ENCODE results near the gene CRTC3. TPM values are rescaled to one million over a fixed set of nuclear protein-coding genes. Genes with fewer than 3 reads are reported as not detected.
A peak's percentile ranks its signal among the peaks of the same experiment; 100 is the strongest.

The CRTC3 gene
- total and polyA plus RNA-seq, 2 donors (not counting 1 experiment from before 2014, with no cell fraction given): 18.3 to 23.4 TPM

DNA sequence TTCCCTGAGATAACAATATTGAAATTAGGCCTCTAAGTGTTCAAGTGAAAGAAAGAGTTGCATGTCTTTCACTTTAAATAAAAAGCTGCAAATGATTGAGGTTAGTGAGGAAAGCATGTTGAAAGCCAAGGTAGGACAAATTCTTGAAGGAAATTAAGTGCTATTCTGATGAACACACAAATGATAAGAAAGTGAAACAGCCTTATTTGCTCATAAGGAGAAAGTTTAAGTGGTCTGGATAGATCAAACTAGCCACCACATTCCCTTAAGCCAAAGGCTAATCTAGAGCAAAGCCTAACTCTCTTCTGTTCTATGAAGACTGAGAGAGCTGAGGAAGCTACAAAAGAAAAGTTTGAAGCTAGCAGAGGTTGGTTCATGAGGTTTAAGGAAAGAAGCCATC, 36.1 kb downstream of the CRTC3 start:
- Histone ChIP-seq H3K9me3 (ENCODE audit: control insufficient read depth, insufficient read depth, low read depth, low read length) (no peaks in the 10 kb centered on the region), H3K4me2 (ENCODE audit: extremely low read depth, insufficient read depth, low read length) (no peak overlapping the region), H3K4me1 (ENCODE audit: control insufficient read depth, extremely low read depth, insufficient read depth, low read length) (peaks cover 6% of the 10 kb centered on the region), H2AFZ (ENCODE audit: low read length) (no peak overlapping the region), H3K9ac (ENCODE audit: insufficient read depth, low read length) (no peak overlapping the region), H3K27ac (ENCODE audit: insufficient read depth, low read length) (no peak overlapping the region), H3K4me3 (replicated peaks in 1 of 4; ENCODE audit: control extremely low read depth in 1 of 4, insufficient read depth in 1 of 4, low read depth in 3 of 4, low read length in 4 of 4) (no peak overlapping the region), H3K36me3 (ENCODE audit: control insufficient read depth, insufficient read depth, low read length) (no peaks in the 10 kb centered on the region), H3K27me3 (ENCODE audit: control insufficient read depth, insufficient read depth, low read length) (no peaks in the 10 kb centered on the region), H4K20me1 (ENCODE audit: control insufficient read depth, extremely low read depth, insufficient read depth, low read length) (no peaks in the 10 kb centered on the region), H3K79me2 (ENCODE audit: control insufficient read depth, insufficient read depth, low read length) (no peaks in the 10 kb centered on the region)
- no peak for DNase-seq (ENCODE audit: low read depth in 2 of 2)
- TF ChIP-seq, protein P1, sequence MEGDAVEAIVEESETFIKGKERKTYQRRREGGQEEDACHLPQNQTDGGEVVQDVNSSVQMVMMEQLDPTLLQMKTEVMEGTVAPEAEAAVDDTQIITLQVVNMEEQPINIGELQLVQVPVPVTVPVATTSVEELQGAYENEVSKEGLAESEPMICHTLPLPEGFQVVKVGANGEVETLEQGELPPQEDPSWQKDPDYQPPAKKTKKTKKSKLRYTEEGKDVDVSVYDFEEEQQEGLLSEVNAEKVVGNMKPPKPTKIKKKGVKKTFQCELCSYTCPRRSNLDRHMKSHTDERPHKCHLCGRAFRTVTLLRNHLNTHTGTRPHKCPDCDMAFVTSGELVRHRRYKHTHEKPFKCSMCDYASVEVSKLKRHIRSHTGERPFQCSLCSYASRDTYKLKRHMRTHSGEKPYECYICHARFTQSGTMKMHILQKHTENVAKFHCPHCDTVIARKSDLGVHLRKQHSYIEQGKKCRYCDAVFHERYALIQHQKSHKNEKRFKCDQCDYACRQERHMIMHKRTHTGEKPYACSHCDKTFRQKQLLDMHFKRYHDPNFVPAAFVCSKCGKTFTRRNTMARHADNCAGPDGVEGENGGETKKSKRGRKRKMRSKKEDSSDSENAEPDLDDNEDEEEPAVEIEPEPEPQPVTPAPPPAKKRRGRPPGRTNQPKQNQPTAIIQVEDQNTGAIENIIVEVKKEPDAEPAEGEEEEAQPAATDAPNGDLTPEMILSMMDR (conservative IDR thresholded peaks at IDR 0.05 in 1 of 2, IDR thresholded peaks at IDR 0.05 in 1 of 2; ENCODE audit: low read depth in 1 of 2, low read length in 2 of 2): no peak
- no peak for TF ChIP-seq EZH2 (IDR thresholded peaks at IDR 0.05; ENCODE audit: low read length, missing control alignments)

DNA sequence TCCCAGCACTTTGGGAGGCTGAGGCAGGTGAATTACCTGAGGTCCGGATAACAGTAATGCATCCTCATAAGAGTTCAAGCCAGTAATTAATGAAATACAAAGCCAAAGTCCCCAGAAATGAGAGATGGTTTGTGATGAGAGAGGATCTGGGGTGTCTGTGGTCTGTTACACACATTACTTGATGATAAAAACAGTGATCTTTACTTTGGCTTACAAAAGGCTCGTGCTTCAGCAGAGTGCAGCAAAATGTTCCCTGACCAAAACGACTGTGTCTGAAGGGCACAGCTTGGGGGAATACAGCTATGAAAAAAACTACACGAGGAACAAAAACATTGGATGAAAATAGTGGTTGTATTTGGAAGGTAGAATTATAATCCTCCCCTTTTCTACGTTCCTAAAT, 40.9 kb downstream of the CRTC3 start:
- TF ChIP-seq, protein P1 (conservative IDR thresholded peaks at IDR 0.05 in 1 of 2, IDR thresholded peaks at IDR 0.05 in 1 of 2; ENCODE audit: low read depth in 1 of 2, low read length in 2 of 2): no peak
- TF ChIP-seq EZH2 (IDR thresholded peaks at IDR 0.05; ENCODE audit: low read length, missing control alignments): no peak

DNA sequence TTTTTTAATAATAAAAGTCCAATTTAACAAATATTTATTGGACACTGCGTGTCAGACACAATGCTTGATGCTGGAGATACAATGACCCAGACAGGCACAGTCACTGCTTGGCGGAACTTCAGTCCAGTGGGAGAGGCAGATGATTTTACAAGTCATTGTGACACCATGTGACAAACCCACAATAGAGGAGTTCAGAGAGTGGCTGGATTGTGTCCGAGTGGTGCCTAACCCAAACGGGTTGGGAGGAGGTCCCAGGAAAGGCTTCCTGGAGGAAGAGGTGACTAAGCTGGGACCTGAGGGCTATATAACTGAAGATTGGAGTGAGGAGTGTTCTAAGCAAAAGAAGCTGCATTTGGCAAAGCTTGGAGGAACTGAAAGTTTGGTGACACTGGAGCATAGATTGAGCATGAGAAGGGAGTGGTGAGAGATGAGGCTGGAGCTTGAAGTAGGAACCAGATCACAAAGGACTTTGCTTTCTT, 41.4 kb downstream of the CRTC3 start:
- Histone ChIP-seq H3K27me3 (ENCODE audit: control insufficient read depth, insufficient read depth, low read length) (no peaks in the 10 kb centered on the region), H3K4me2 (ENCODE audit: extremely low read depth, insufficient read depth, low read length) (no peak overlapping the region), H3K4me3 (replicated peaks in 1 of 4; ENCODE audit: control extremely low read depth in 1 of 4, insufficient read depth in 1 of 4, low read depth in 3 of 4, low read length in 4 of 4) (no peak overlapping the region), H3K36me3 (ENCODE audit: control insufficient read depth, insufficient read depth, low read length) (no peaks in the 10 kb centered on the region), H3K4me1 (ENCODE audit: control insufficient read depth, extremely low read depth, insufficient read depth, low read length) (peaks cover 2% of the 10 kb centered on the region), H3K27ac (ENCODE audit: insufficient read depth, low read length) (no peak overlapping the region), H4K20me1 (ENCODE audit: control insufficient read depth, extremely low read depth, insufficient read depth, low read length) (no peaks in the 10 kb centered on the region), H2AFZ (ENCODE audit: low read length) (no peak overlapping the region), H3K9me3 (ENCODE audit: control insufficient read depth, insufficient read depth, low read depth, low read length) (no peaks in the 10 kb centered on the region), H3K9ac (ENCODE audit: insufficient read depth, low read length) (no peak overlapping the region), H3K79me2 (ENCODE audit: control insufficient read depth, insufficient read depth, low read length) (peaks cover 1% of the 10 kb centered on the region)
- TF ChIP-seq, protein P1 (conservative IDR thresholded peaks at IDR 0.05 in 1 of 2, IDR thresholded peaks at IDR 0.05 in 1 of 2; ENCODE audit: low read depth in 1 of 2, low read length in 2 of 2): no peak
- TF ChIP-seq EZH2 (IDR thresholded peaks at IDR 0.05; ENCODE audit: low read length, missing control alignments): no peak
- DNase-seq (ENCODE audit: low read depth in 2 of 2): peak in 1 of 2 donors; percentile 21

More for the DNA sequence above, 40.9 kb downstream of the CRTC3 start:
- Histone ChIP-seq H3K9ac (ENCODE audit: insufficient read depth, low read length) (no peak overlapping the region), H3K27me3 (ENCODE audit: control insufficient read depth, insufficient read depth, low read length) (no peaks in the 10 kb centered on the region), H2AFZ (ENCODE audit: low read length) (no peak overlapping the region), H3K4me1 (ENCODE audit: control insufficient read depth, extremely low read depth, insufficient read depth, low read length) (peaks cover 2% of the 10 kb centered on the region), H3K4me3 (replicated peaks in 1 of 4; ENCODE audit: control extremely low read depth in 1 of 4, insufficient read depth in 1 of 4, low read depth in 3 of 4, low read length in 4 of 4) (no peak overlapping the region), H3K4me2 (ENCODE audit: extremely low read depth, insufficient read depth, low read length) (no peak overlapping the region), H3K9me3 (ENCODE audit: control insufficient read depth, insufficient read depth, low read depth, low read length) (no peaks in the 10 kb centered on the region), H3K79me2 (ENCODE audit: control insufficient read depth, insufficient read depth, low read length) (peaks cover 1% of the 10 kb centered on the region), H3K27ac (ENCODE audit: insufficient read depth, low read length) (no peak overlapping the region), H3K36me3 (ENCODE audit: control insufficient read depth, insufficient read depth, low read length) (no peaks in the 10 kb centered on the region), H4K20me1 (ENCODE audit: control insufficient read depth, extremely low read depth, insufficient read depth, low read length) (no peaks in the 10 kb centered on the region)
- DNase-seq (ENCODE audit: low read depth in 2 of 2): no peak

All from fibroblast of lung (primary cell).